K562 (cell line): ENCODE data around the gene RBPJ. TPM values are rescaled to one million over a fixed set of nuclear protein-coding genes. Genes with fewer than 3 reads are reported as not detected.

Experiments
- ARID3A ChIP-seq: IDR thresholded peaks from 2 replicates; pipeline ENCODE4 v1.6.1; 2012; ENCODE audit warnings: low read depth, low read length, improper control_type of control experiment, borderline replicate concordance
- BHLHE40 ChIP-seq: IDR thresholded peaks from 2 replicates; pipeline ENCODE4 v1.6.1; 2011; ENCODE audit warnings: low read length, improper control_type of control experiment
- CREB1 ChIP-seq, 2 experiments: sonication (generic) in 1 of 2; formaldehyde crosslinking in 1 of 2; IDR thresholded peaks; 2 replicates each; pipeline versions ENCODE4 v1.6.1 to v1.8.0; 2012 to 2022; ENCODE audit warnings: inconsistent platforms in 1 of 2, mild to moderate bottlenecking in 1 of 2, missing genetic modification reagents in 1 of 2, moderate library complexity in 1 of 2
- CREB3 ChIP-seq: fragments of 450-650 bp; conservative IDR thresholded peaks from 2 replicates; pipeline ENCODE4 v1.6.1; 2016; ENCODE audit warnings: missing genetic modification characterization, low read depth, mild to moderate bottlenecking, missing compliant biosample characterization, moderate library complexity
- CREM ChIP-seq: IDR thresholded peaks from 2 replicates; pipeline ENCODE4 v1.6.1; 2014; ENCODE audit warnings: antibody characterized with exemption, low read depth
- EP400 ChIP-seq: fragments of 450-650 bp; IDR thresholded peaks from 2 replicates; pipeline ENCODE4 v1.6.1; 2017; ENCODE audit warnings: antibody characterized with exemption, mild to moderate bottlenecking, moderate library complexity
- FOXA3 ChIP-seq, 2 experiments: fragments of 450-650 bp in 1 of 2; sonication (generic) in 1 of 2; formaldehyde crosslinking; IDR thresholded peaks in 1 of 2; conservative IDR thresholded peaks in 1 of 2; 2 replicates each; pipeline versions ENCODE4 v1.4.0 to v1.8.0; 2020 to 2022; ENCODE audit warnings: mild to moderate bottlenecking in 2 of 2, missing genetic modification reagents in 1 of 2
- HDAC2 ChIP-seq: fragments of 450-650 bp; IDR thresholded peaks from 2 replicates; pipeline ENCODE4 v1.6.1; 2016; ENCODE audit warnings: mild to moderate bottlenecking
- JUND ChIP-seq, 2 experiments: IDR thresholded peaks; 2 replicates in 1 of 2; 3 replicates in 1 of 2; pipeline ENCODE4 v1.6.1; 2011; ENCODE audit warnings: borderline replicate concordance in 2 of 2, low read depth in 2 of 2, low read length in 2 of 2, improper control_type of control experiment in 1 of 2, missing biosample characterization in 1 of 2, missing genetic modification characterization in 1 of 2, missing genetic modification reagents in 1 of 2
- KAT8 ChIP-seq: fragments of 450-650 bp; IDR thresholded peaks from 2 replicates; pipeline ENCODE4 v1.6.1; 2016; ENCODE audit warnings: low read depth, mild to moderate bottlenecking
- KDM1A ChIP-seq, 2 experiments: fragments of 450-650 bp; IDR thresholded peaks; 2 replicates each; pipeline ENCODE4 v1.6.1; 2016; ENCODE audit warnings: mild to moderate bottlenecking in 2 of 2
- MBD2 ChIP-seq: sonication (generic); IDR thresholded peaks from 2 replicates; pipeline ENCODE4 v1.6.1; 2016; ENCODE audit warnings: low read depth, borderline replicate concordance
- MCM2 ChIP-seq: fragments of 450-650 bp; IDR thresholded peaks from 2 replicates; pipeline ENCODE4 v1.6.1; 2017; ENCODE audit warnings: low read depth, mild to moderate bottlenecking
- MEIS2 ChIP-seq: fragments of 450-650 bp; IDR thresholded peaks from 2 replicates; pipeline ENCODE4 v1.6.1; 2014; ENCODE audit warnings: mild to moderate bottlenecking; ENCODE audit not compliant: partially characterized antibody
- PBX2 ChIP-seq, 2 experiments: IDR thresholded peaks in 1 of 2; conservative IDR thresholded peaks in 1 of 2; 2 replicates each; pipeline ENCODE4 v1.6.1; 2016; ENCODE audit warnings: low read depth in 2 of 2, mild to moderate bottlenecking in 1 of 2, missing compliant biosample characterization in 1 of 2, missing genetic modification characterization in 1 of 2, moderate library complexity in 1 of 2
- TBL1XR1 ChIP-seq, 2 experiments: IDR thresholded peaks; 2 replicates each; pipeline ENCODE4 v1.6.1; 2012; ENCODE audit warnings: improper control_type of control experiment in 2 of 2, low read length in 2 of 2, mild to moderate bottlenecking in 1 of 2
- ZC3H11A ChIP-seq: IDR thresholded peaks from 2 replicates; pipeline ENCODE4 v1.6.1; 2012; ENCODE audit warnings: low read depth, low read length, improper control_type of control experiment
- ZNF395 ChIP-seq: fragments of 200-800 bp; sonication (Bioruptor generic); IDR thresholded peaks from 2 replicates; pipeline ENCODE4 v1.6.1; 2017; ENCODE audit warnings: missing genetic modification characterization, missing compliant biosample characterization
- ZSCAN32 ChIP-seq: fragments of 450-650 bp; formaldehyde crosslinking; IDR thresholded peaks from 2 replicates; pipeline ENCODE4 v1.4.0; 2020; ENCODE audit warnings: mild to moderate bottlenecking, moderate library complexity
- polyA plus RNA-seq, 8 experiments: library from polyadenylated mRNA; depleted of rRNA in 4 of 8; stranded (reverse) in 5 of 8; unstranded in 3 of 8; fragments of >200 nt; fragmentation: Nextera tagmentation in 2 of 8; fragmentation: Illumina TruSeq in 1 of 8; extraction: Ambion mirVana in 2 of 8; extraction: Trizol in 1 of 8; gene quantifications; 2 replicates each; pipeline versions ENCODE4 v1.2.1 to v1.2.3, GENCODE V29; 2011 to 2014; ENCODE audit warnings: inconsistent platforms in 1 of 8, missing spikeins in 1 of 8
- total RNA-seq, 7 experiments: library from RNA; depleted of rRNA in 6 of 7; stranded (reverse); fragments of >200 nt in 6 of 7; fragmentation: Illumina TruSeq in 2 of 7; extraction: Trizol in 2 of 7; gene quantifications; 2 replicates each; pipeline versions ENCODE4 v1.2.1 to v1.2.3, GENCODE V29; 2011 to 2021; ENCODE audit warnings: low replicate concordance in 1 of 7

The RBPJ gene
- total and polyA plus RNA-seq, 9 of the 15 experiments (the other 6 are each of a cell fraction or from before 2014, with no cell fraction given), result 17.2 to 49.4 (median 33.8) TPM

- 0 out of 2 replicates have a peak, but pooled peaks have one; percentile 71 for TF ChIP-seq ZC3H11A
- TF ChIP-seq EP400, result peak; percentile 44
- TF ChIP-seq CREM, result peak; percentile 66; the same call in 1 of the 2 replicates
- TF ChIP-seq ARID3A, result peak; percentile 77; the same call in 1 of the 2 replicates
- peak; percentile 81 for TF ChIP-seq BHLHE40
- TF ChIP-seq CREB3, result 0 out of 2 replicates have a peak, but pooled peaks have one; percentile 58
- no peak for TF ChIP-seq MCM2
- TF ChIP-seq TBL1XR1 (IDR thresholded peaks at IDR 0.05; ENCODE audit: low read length in 2 of 2), result 0 out of 4 replicates have a peak, but pooled peaks of 1 of the 2 experiments have one; percentile 51
- TF ChIP-seq CREB1 (IDR thresholded peaks at IDR 0.05), result no peak; the same call in 1 of the 2 replicates
- no peak for TF ChIP-seq CREB1 (CRISPR knock-in tag; IDR thresholded peaks at IDR 0.05)
- TF ChIP-seq MBD2, result 0 out of 2 replicates have a peak, but pooled peaks have one; percentile 21
- 0 out of 2 replicates have a peak, but pooled peaks have one; percentile 28 for TF ChIP-seq ZNF395
- TF ChIP-seq ZSCAN32 (CRISPR knock-in tag), result no peak
- TF ChIP-seq JUND (IDR thresholded peaks at IDR 0.05; ENCODE audit: borderline replicate concordance, low read depth, low read length), result peak; percentile 26; the same call in 1 of the 2 replicates
- TF ChIP-seq JUND (tag; IDR thresholded peaks at IDR 0.05; ENCODE audit: borderline replicate concordance, low read depth, low read length), result no peak; the same call in 2 of the 3 replicates
- TF ChIP-seq FOXA3 (CRISPR knock-in tag; conservative IDR thresholded peaks at IDR 0.05 in 1 of 2, IDR thresholded peaks at IDR 0.05 in 1 of 2), result 0 out of 4 replicates have a peak, but pooled peaks of 1 of the 2 experiments have one; percentile 43
- TF ChIP-seq MEIS2, result peak; percentile 42
- TF ChIP-seq PBX2 (CRISPR knock-in tag; IDR thresholded peaks at IDR 0.05; ENCODE audit: low read depth), result no peak
- peak; percentile 63 for TF ChIP-seq PBX2 (tag; conservative IDR thresholded peaks at IDR 0.05; ENCODE audit: low read depth)
- peak; percentile 26; the same call in 1 of the 2 replicates for TF ChIP-seq HDAC2
- TF ChIP-seq KAT8, result peak; percentile 87; the same call in 1 of the 2 replicates
- TF ChIP-seq KDM1A (IDR thresholded peaks at IDR 0.05), result peak; percentile 14 to 54; a peak in 2 of 4 replicates
These were observed 25.4 kb downstream of the RBPJ start (continued) for GRCh38 chr4:26346203-26346620.
